ENCODE data around the gene CLECL1. TPM values are rescaled to one million over a fixed set of nuclear protein-coding genes. Genes with fewer than 3 reads are reported as not detected.

The CLECL1 gene
- total RNA-seq, 4 donors from 2014 or later = 1.9 TPM; not detected in 3

DNA sequence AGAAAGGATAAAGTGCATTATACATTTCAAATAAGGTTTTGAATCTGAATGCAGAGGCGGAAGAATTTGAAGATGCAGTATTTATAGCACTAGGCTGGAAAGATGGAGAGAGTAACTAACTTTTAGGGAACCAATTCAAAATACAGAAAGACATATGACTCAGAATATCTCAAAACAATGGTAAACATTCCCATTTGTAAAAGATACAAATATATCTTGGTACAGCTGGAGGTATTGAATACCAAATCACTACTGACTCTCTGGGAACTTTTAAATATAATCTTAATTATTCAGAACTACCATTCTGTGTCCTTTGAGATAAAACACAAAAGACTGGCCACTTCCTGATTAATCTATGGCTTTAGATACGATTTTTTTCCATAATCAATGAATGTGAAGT lies 22.7 kb upstream of the CLECL1 start:
- no peak overlapping the region for H3K27ac ChIP-seq

DNA sequence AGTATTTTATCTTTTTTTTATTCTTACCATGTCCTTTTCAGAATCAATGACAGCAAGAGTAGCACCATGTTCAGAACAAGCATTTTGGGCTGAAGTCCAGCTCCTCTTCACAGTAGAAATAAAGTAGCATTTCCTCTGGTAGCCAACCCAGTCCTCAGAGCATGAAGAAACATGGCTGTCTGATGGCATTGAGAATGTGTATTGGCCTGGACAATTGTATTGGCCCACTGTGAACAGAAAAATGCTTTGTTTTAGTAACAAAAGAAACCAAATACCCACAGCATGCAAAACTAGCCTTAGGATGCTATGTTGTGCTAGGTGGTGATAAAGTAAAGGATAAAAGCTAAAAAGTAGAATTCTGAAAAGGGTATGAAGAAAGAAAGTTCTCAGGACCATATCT lies 22.1 kb upstream of the CLECL1 start:
- H3K9me3 ChIP-seq = no peaks in the 10 kb centered on the region
- DNase-seq = no peak
- no peak overlapping the region for H3K4me3 ChIP-seq
- intact Hi-C loops (cut with DNase I; ENCODE audit: low total_unique reads) = no loop called here
- H3K36me3 ChIP-seq = no peaks in the 10 kb centered on the region
- no peak for TF ChIP-seq POLR2A (IDR thresholded peaks at IDR 0.05)
- TF ChIP-seq, protein P1, sequence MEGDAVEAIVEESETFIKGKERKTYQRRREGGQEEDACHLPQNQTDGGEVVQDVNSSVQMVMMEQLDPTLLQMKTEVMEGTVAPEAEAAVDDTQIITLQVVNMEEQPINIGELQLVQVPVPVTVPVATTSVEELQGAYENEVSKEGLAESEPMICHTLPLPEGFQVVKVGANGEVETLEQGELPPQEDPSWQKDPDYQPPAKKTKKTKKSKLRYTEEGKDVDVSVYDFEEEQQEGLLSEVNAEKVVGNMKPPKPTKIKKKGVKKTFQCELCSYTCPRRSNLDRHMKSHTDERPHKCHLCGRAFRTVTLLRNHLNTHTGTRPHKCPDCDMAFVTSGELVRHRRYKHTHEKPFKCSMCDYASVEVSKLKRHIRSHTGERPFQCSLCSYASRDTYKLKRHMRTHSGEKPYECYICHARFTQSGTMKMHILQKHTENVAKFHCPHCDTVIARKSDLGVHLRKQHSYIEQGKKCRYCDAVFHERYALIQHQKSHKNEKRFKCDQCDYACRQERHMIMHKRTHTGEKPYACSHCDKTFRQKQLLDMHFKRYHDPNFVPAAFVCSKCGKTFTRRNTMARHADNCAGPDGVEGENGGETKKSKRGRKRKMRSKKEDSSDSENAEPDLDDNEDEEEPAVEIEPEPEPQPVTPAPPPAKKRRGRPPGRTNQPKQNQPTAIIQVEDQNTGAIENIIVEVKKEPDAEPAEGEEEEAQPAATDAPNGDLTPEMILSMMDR (IDR thresholded peaks at IDR 0.05) = no peak
- no peak overlapping the region for H3K27ac ChIP-seq
- no peaks in the 10 kb centered on the region for H3K27me3 ChIP-seq
- no peaks in the 10 kb centered on the region for H3K4me1 ChIP-seq

More for the DNA sequence above, 22.7 kb upstream of the CLECL1 start:
- no peaks in the 10 kb centered on the region for H3K4me1 ChIP-seq
- no peaks in the 10 kb centered on the region for H3K36me3 ChIP-seq
- H3K27me3 ChIP-seq = no peaks in the 10 kb centered on the region
- no peak overlapping the region for H3K4me3 ChIP-seq
- intact Hi-C loops (cut with DNase I; ENCODE audit: low total_unique reads) = no loop called here
- TF ChIP-seq POLR2A (IDR thresholded peaks at IDR 0.05) = no peak
- TF ChIP-seq, protein P1 (IDR thresholded peaks at IDR 0.05) = no peak
- no peaks in the 10 kb centered on the region for H3K9me3 ChIP-seq
- DNase-seq = no peak

DNA sequence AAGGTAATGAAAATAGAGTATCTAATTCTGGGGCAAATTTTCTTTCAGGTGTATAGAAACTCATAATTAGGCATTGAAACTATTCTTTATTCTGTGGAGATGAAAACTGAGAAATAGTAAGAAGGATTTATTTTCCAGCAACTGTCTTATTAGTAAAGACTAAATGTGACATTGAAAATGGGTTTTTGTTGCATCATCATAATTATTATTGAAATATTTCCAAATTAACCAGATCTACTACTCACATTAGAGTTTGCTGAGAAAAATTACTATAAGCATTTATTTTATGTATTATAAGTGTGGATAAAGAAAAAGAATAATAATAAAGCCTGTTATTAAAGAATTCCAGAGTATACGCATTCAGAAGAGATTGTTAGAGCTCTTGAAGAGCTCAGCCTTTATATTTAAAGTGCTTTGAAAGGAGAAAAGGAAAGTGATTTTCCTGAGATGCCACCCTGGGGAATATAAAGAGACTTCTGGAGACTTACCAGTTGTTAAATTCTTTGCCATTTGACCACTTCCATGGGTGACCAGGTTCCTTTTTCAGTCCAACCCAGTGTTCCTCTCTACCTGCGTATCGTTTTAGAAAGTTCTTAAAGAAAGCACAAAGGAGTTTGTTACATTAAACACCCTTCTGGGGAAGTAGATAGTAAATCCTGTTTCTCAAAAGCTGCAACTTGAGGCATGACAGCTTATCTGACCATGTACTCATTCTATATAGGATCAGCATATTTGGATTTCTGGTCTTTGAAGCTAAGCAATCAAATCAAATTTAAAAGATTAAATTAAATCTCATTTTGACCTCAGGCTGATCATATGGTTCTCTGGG lies 21.4 kb upstream of the CLECL1 start:
- intact Hi-C loops (cut with DNase I; ENCODE audit: low total_unique reads) = no loop called here
- Histone ChIP-seq H3K4me3 (no peak overlapping the region), H3K27ac (no peak overlapping the region), H3K36me3 (no peaks in the 10 kb centered on the region), H3K9me3 (no peaks in the 10 kb centered on the region), H3K4me1 (no peaks in the 10 kb centered on the region), H3K27me3 (no peaks in the 10 kb centered on the region)
- DNase-seq = no peak
- TF ChIP-seq POLR2A (IDR thresholded peaks at IDR 0.05) = no peak
- TF ChIP-seq, protein P1 (IDR thresholded peaks at IDR 0.05) = no peak

DNA sequence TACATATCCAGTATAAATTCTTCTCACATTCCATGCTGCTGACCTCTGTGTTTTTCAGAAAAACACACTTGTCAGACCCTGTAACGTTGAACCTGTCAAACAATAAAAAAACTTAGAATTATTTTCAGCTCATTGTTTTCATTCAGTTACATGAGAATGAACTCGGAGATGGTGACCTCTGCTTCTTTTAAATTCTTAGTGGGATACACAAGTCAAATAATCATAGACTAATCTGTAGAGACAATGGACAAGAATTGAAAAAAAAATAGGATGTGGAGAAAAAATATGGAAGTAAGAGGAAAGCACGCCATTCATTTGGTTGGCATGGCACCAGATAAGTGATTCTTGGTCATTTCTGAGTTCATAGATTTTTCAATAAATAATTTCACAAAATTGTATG lies 20.6 kb upstream of the CLECL1 start:
- Histone ChIP-seq H3K4me1 (no peaks in the 10 kb centered on the region), H3K27me3 (no peaks in the 10 kb centered on the region), H3K27ac (no peak overlapping the region), H3K36me3 (no peaks in the 10 kb centered on the region), H3K9me3 (no peaks in the 10 kb centered on the region), H3K4me3 (no peak overlapping the region)
- intact Hi-C loops (cut with DNase I; ENCODE audit: low total_unique reads) = no loop called here
- no peak for TF ChIP-seq POLR2A (IDR thresholded peaks at IDR 0.05)
- TF ChIP-seq, protein P1 (IDR thresholded peaks at IDR 0.05) = no peak
- no peak for DNase-seq

DNA sequence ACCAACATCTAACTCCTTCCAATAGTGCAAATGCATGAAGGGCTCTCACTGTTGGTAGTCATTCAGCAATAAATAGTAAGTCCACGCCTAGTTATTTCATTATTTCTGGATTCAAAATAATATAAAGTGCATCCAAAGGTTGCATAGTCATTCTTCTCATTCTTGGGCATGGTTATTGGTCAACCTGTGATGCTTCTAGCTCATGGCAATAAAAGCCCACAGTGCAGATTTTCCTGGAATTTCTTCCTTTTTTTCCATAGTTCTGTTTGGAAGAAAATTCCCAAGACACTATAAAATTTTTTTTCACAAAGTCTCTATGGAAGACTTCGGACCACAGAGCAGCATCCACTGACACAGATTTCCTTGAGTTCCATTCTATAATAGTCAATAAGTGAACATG lies 20.2 kb upstream of the CLECL1 start:
- no peaks in the 10 kb centered on the region for H3K27me3 ChIP-seq
- TF ChIP-seq, protein P1 (IDR thresholded peaks at IDR 0.05) = no peak
- no peak for TF ChIP-seq POLR2A (IDR thresholded peaks at IDR 0.05)
- no peaks in the 10 kb centered on the region for H3K4me1 ChIP-seq
- H3K27ac ChIP-seq = no peak overlapping the region
- H3K36me3 ChIP-seq = no peaks in the 10 kb centered on the region
- H3K4me3 ChIP-seq = no peak overlapping the region
- H3K9me3 ChIP-seq = no peaks in the 10 kb centered on the region
- intact Hi-C loops (cut with DNase I; ENCODE audit: low total_unique reads) = no loop called here
- no peak for DNase-seq

All from uterus (tissue), 4 donors.